ENCODE measurements around the gene ZDHHC14. TPM values are rescaled to one million over a fixed set of nuclear protein-coding genes. Genes with fewer than 3 reads are reported as not detected.
"Not testable (repeated sequence)": the region's sequence is repeated elsewhere in the genome, so short reads cannot be mapped to it uniquely, and the experiment has no call there.

The ZDHHC14 gene
- total RNA-seq, 2 experiments from 2014 or later, result 1.3 to 1.6 TPM

- H3K4me1 ChIP-seq (ENCODE audit: insufficient read depth, low read length), result no peaks in the 10 kb centered on the region
These were observed 314.5 kb downstream of the ZDHHC14 start for GRCh38 chr6:157695301-157696040.

GRCh38 chr6:157699777-157700636 lies 319.0 kb downstream of the ZDHHC14 start:
- H3K4me1 Mint-ChIP-seq (ENCODE audit: low read depth), result no peaks in the 10 kb centered on the region
- ATAC-seq (ENCODE audit: poor library complexity) (no peak), DNase-seq (no peak)
- CTCF ChIA-PET, result no interaction called here
- H3K4me1 ChIP-seq (ENCODE audit: insufficient read depth, low read length), result no peaks in the 10 kb centered on the region
- intact Hi-C loops (cut with DNase I, micrococcal nuclease), result no loop called here
- H3K9me3 ChIP-seq (ENCODE audit: control insufficient read depth in 1 of 2, insufficient read depth in 1 of 2, low read length in 2 of 2), result peaks cover 3 to 11% of the 10 kb centered on the region in 2 experiments
- H3K36me3 ChIP-seq (ENCODE audit: insufficient read depth, low read length), result no peaks in the 10 kb centered on the region
- H3K36me3 Mint-ChIP-seq (ENCODE audit: low read depth), result no peaks in the 10 kb centered on the region
- TF ChIP-seq CTCF (IDR thresholded peaks at IDR 0.05), result no peak
- no peak overlapping the region for H3K27ac Mint-ChIP-seq
- POLR2A ChIA-PET, result no interaction called here
- no peak overlapping the region for H3K4me3 Mint-ChIP-seq
- H3K9me3 Mint-ChIP-seq, result peaks cover 4% of the 10 kb centered on the region
- H3K27me3 Mint-ChIP-seq, result no peaks in the 10 kb centered on the region
- H3K27ac ChIP-seq (ENCODE audit: low read depth in 1 of 2, low read length in 2 of 2), result no peak overlapping the region
- no peaks in the 10 kb centered on the region for H3K27me3 ChIP-seq (ENCODE audit: control insufficient read depth in 1 of 2, insufficient read depth in 2 of 2, low read length in 2 of 2)
- H3K4me3 ChIP-seq (ENCODE audit: low read length), result no peak overlapping the region

More at GRCh38 chr6:157695301-157696040, 314.5 kb downstream of the ZDHHC14 start:
- no peaks in the 10 kb centered on the region for H3K27me3 ChIP-seq (ENCODE audit: control insufficient read depth in 1 of 2, insufficient read depth in 2 of 2, low read length in 2 of 2)
- H3K27ac Mint-ChIP-seq, result no peak overlapping the region
- H3K4me3 ChIP-seq (ENCODE audit: low read length), result no peak overlapping the region
- ATAC-seq (ENCODE audit: poor library complexity) (no peak), DNase-seq (no peak)
- H3K36me3 ChIP-seq (ENCODE audit: insufficient read depth, low read length), result no peaks in the 10 kb centered on the region
- no peak overlapping the region for H3K4me3 Mint-ChIP-seq
- H3K36me3 Mint-ChIP-seq (ENCODE audit: low read depth), result no peaks in the 10 kb centered on the region
- ChIA-PET POLR2A (no interaction called here), CTCF (no interaction called here)
- H3K9me3 ChIP-seq (ENCODE audit: control insufficient read depth in 1 of 2, insufficient read depth in 1 of 2, low read length in 2 of 2), result peaks cover 3 to 11% of the 10 kb centered on the region in 2 experiments
- TF ChIP-seq CTCF (IDR thresholded peaks at IDR 0.05), result no peak
- no peak overlapping the region for H3K27ac ChIP-seq (ENCODE audit: low read depth in 1 of 2, low read length in 2 of 2)
- peaks cover 4% of the 10 kb centered on the region for H3K9me3 Mint-ChIP-seq
- H3K27me3 Mint-ChIP-seq, result no peaks in the 10 kb centered on the region
- no peaks in the 10 kb centered on the region for H3K4me1 Mint-ChIP-seq (ENCODE audit: low read depth)
- intact Hi-C loops (cut with DNase I, micrococcal nuclease), result no loop called here

- H3K27me3 ChIP-seq (ENCODE audit: control insufficient read depth in 1 of 2, insufficient read depth in 2 of 2, low read length in 2 of 2); CTCF ChIA-PET; POLR2A ChIA-PET; H3K36me3 Mint-ChIP-seq (ENCODE audit: low read depth); H3K4me1 Mint-ChIP-seq (ENCODE audit: low read depth); H3K9me3 Mint-ChIP-seq; H3K4me3 Mint-ChIP-seq; H3K4me3 ChIP-seq (ENCODE audit: low read length); H3K27ac Mint-ChIP-seq; H3K27me3 Mint-ChIP-seq; H3K9me3 ChIP-seq (ENCODE audit: control insufficient read depth in 1 of 2, insufficient read depth in 1 of 2, low read length in 2 of 2); DNase-seq; H3K27ac ChIP-seq (ENCODE audit: low read depth in 1 of 2, low read length in 2 of 2); H3K36me3 ChIP-seq (ENCODE audit: insufficient read depth, low read length); ATAC-seq (ENCODE audit: poor library complexity); intact Hi-C loops (cut with DNase I, micrococcal nuclease); H3K4me1 ChIP-seq (ENCODE audit: insufficient read depth, low read length): not testable (repeated sequence)
These were observed 325.4 kb downstream of the ZDHHC14 start for GRCh38 chr6:157706351-157706750.
